ENCODE data around the gene PLCL1.

GRCh38 chr2:198063242-198063641 lies 258.8 kb downstream of the PLCL1 start:
- TF ChIP-seq CTCF (IDR thresholded peaks at IDR 0.05; ENCODE audit: extremely low read depth in 1 of 2, insufficient read depth in 1 of 2, low read depth in 1 of 2, low read length in 2 of 2): no peak
- TF ChIP-seq POLR2AphosphoS5 (IDR thresholded peaks at IDR 0.05; ENCODE audit: insufficient read depth, low read depth, low read length): no peak
- no peak for TF ChIP-seq EZH2 (IDR thresholded peaks at IDR 0.05; ENCODE audit: borderline replicate concordance, low read depth, low read length, severe bottlenecking)
- no peak for TF ChIP-seq POLR2A (IDR thresholded peaks at IDR 0.05; ENCODE audit: low read depth, low read length)
- no peak for TF ChIP-seq JUN (IDR thresholded peaks at IDR 0.05; ENCODE audit: borderline replicate concordance, insufficient read depth, insufficient read length, low read depth)
- TF ChIP-seq GATA2 (IDR thresholded peaks at IDR 0.05; ENCODE audit: insufficient read depth, insufficient read length, low read depth, low read length): no peak
- TF ChIP-seq FOS (IDR thresholded peaks at IDR 0.05; ENCODE audit: borderline replicate concordance, insufficient read depth, low read length): no peak
- no peak for TF ChIP-seq MAX (IDR thresholded peaks at IDR 0.05; ENCODE audit: insufficient read depth, insufficient read length)
- TF ChIP-seq MYC (IDR thresholded peaks at IDR 0.05; ENCODE audit: low read depth, low read length): no peak
